Liver (tissue), 9 donors: Measurements from ENCODE around the gene BOD1L1. TPM values are rescaled to one million over a fixed set of nuclear protein-coding genes. Genes with fewer than 3 reads are reported as not detected.
A peak's percentile ranks its signal among the peaks of the same experiment; 100 is the strongest.

Experiments used
- DNase-seq: peaks from one replicate; pipeline ENCODE4 v3.0.0-alpha.2; 2017; ENCODE audit warnings: low spot score
- H3K27ac ChIP-seq, 2 donors: one replicate each; pipeline ENCODE4 v1.7.0; 2013; ENCODE audit warnings: inconsistent platforms in 2 of 2, low read length in 2 of 2, control low read depth in 1 of 2, low read depth in 1 of 2, mild to moderate bottlenecking in 1 of 2
- H3K27me3 ChIP-seq, 4 donors: one replicate each; pipeline versions ENCODE4 v1.6.1 to v1.7.0; 2013; ENCODE audit warnings: low read length in 3 of 4, inconsistent platforms in 1 of 4, mild to moderate bottlenecking in 1 of 4, moderate library complexity in 1 of 4; ENCODE audit not compliant: control insufficient read depth in 4 of 4, insufficient read depth in 4 of 4
- H3K36me3 ChIP-seq, 4 donors: one replicate each; pipeline versions ENCODE4 v1.6.1 to v1.7.0; 2013; ENCODE audit warnings: low read length in 3 of 4, mild to moderate bottlenecking in 3 of 4, low read depth in 1 of 4, moderate library complexity in 1 of 4; ENCODE audit not compliant: control insufficient read depth in 4 of 4, insufficient read depth in 3 of 4
- H3K4me1 ChIP-seq, 4 donors: one replicate each; pipeline versions ENCODE4 v1.6.1 to v1.7.0; 2013; ENCODE audit warnings: low read length in 3 of 4, mild to moderate bottlenecking in 3 of 4, moderate library complexity in 1 of 4; ENCODE audit not compliant: control insufficient read depth in 4 of 4, insufficient read depth in 4 of 4
- H3K4me3 ChIP-seq, 3 donors: one replicate each; pipeline versions ENCODE4 v1.6.1 to v1.7.0; 2013; ENCODE audit warnings: low read length in 3 of 3, control low read depth in 1 of 3, low read depth in 1 of 3, mild to moderate bottlenecking in 1 of 3
- H3K9ac ChIP-seq, 2 donors: one replicate each; pipeline ENCODE4 v1.7.0; 2013; ENCODE audit warnings: low read length in 2 of 2, mild to moderate bottlenecking in 2 of 2, moderate library complexity in 2 of 2, control low read depth in 1 of 2, low read depth in 1 of 2
- H3K9me3 ChIP-seq, 4 donors: one replicate each; pipeline versions ENCODE4 v1.6.1 to v1.7.0; 2013; ENCODE audit warnings: low read length in 3 of 4; ENCODE audit not compliant: control insufficient read depth in 4 of 4
- CTCF ChIP-seq: fragments of 150-350 bp; IDR thresholded peaks from 2 replicates; pipeline ENCODE4 v1.5.1; 2017; ENCODE audit warnings: improper control_type of control experiment, low read depth, low read length; ENCODE audit not compliant: missing input control
- EGR1 ChIP-seq, 2 donors: IDR thresholded peaks; 2 replicates each; pipeline ENCODE4 v1.6.1; 2016 to 2018; ENCODE audit warnings: antibody characterized with exemption in 2 of 2, low read depth in 2 of 2
- FOXA1 ChIP-seq: IDR thresholded peaks from 2 replicates; pipeline ENCODE4 v1.6.1; 2016; ENCODE audit warnings: antibody characterized with exemption
- FOXA2 ChIP-seq: IDR thresholded peaks from 2 replicates; pipeline ENCODE4 v1.6.1; 2016; ENCODE audit warnings: antibody characterized with exemption
- GABPA ChIP-seq, 2 donors: IDR thresholded peaks in 1 of 2; conservative IDR thresholded peaks in 1 of 2; 2 replicates each; pipeline ENCODE4 v1.6.1; 2016; ENCODE audit warnings: antibody characterized with exemption in 2 of 2, mild to moderate bottlenecking in 1 of 2, moderate library complexity in 1 of 2
- HNF4A ChIP-seq, 2 donors: conservative IDR thresholded peaks; 2 replicates each; pipeline ENCODE4 v1.6.1; 2016; ENCODE audit warnings: antibody characterized with exemption in 2 of 2, mild to moderate bottlenecking in 2 of 2
- HNF4G ChIP-seq: IDR thresholded peaks from 2 replicates; pipeline ENCODE4 v1.6.1; 2016; ENCODE audit warnings: antibody characterized with exemption
- JUND ChIP-seq, 2 donors: IDR thresholded peaks; 2 replicates each; pipeline ENCODE4 v1.6.1; 2016; ENCODE audit warnings: antibody characterized with exemption in 2 of 2
- NR2F2 ChIP-seq: IDR thresholded peaks from 2 replicates; pipeline ENCODE4 v1.6.1; 2016; ENCODE audit warnings: antibody characterized with exemption
- RAD21 ChIP-seq, 2 donors: IDR thresholded peaks; 2 replicates each; pipeline ENCODE4 v1.6.1; 2016; ENCODE audit warnings: antibody characterized with exemption in 2 of 2, mild to moderate bottlenecking in 2 of 2
- RXRA ChIP-seq, 2 donors: IDR thresholded peaks; 2 replicates each; pipeline ENCODE4 v1.6.1; 2017 to 2018; ENCODE audit warnings: antibody characterized with exemption in 2 of 2, mild to moderate bottlenecking in 1 of 2
- SP1 ChIP-seq: IDR thresholded peaks from 2 replicates; pipeline ENCODE4 v1.6.1; 2018; ENCODE audit warnings: antibody characterized with exemption, mild to moderate bottlenecking
- TAF1 ChIP-seq: conservative IDR thresholded peaks from 2 replicates; pipeline ENCODE4 v1.6.1; 2016; ENCODE audit warnings: antibody characterized with exemption, mild to moderate bottlenecking
- YY1 ChIP-seq: IDR thresholded peaks from 2 replicates; pipeline ENCODE4 v1.6.1; 2016; ENCODE audit warnings: antibody characterized with exemption, mild to moderate bottlenecking
- ZBTB33 ChIP-seq: IDR thresholded peaks from 2 replicates; pipeline ENCODE4 v1.6.1; 2016; ENCODE audit warnings: antibody characterized with exemption
- WGBS: extraction: QIAGEN DNeasy Blood & Tissue Kit; methylation state at CpG from one replicate; pipeline ENCODE4 v1.1.7; 2013; 5-methylcytosine and 5-hydroxymethylcytosine counted together
- polyA plus RNA-seq, 2 donors: library from polyadenylated mRNA; stranded (reverse) in 1 of 2; unstranded in 1 of 2; fragments of 200-250 nt in 1 of 2; fragments of >200 nt in 1 of 2; fragmentation: Nextera tagmentation in 1 of 2; extraction: Ambion mirVana in 1 of 2; gene quantifications; one replicate each; pipeline versions ENCODE4 v1.2.1 to v1.2.3, GENCODE V29; 2013 to 2015
- total RNA-seq, 2 donors: library from RNA; depleted of rRNA; stranded (reverse); fragments of >200 nt; gene quantifications; one replicate each; pipeline ENCODE4 v1.2.3, GENCODE V29; 2014
- TF ChIP-seq, protein P1 (sequence below): IDR thresholded peaks from 2 replicates; pipeline ENCODE4 v1.6.1; 2016; ENCODE audit warnings: antibody characterized with exemption, mild to moderate bottlenecking
- TF ChIP-seq, protein P2 (sequence below): IDR thresholded peaks from 2 replicates; pipeline ENCODE4 v1.6.1; 2016; ENCODE audit warnings: antibody characterized with exemption
- TF ChIP-seq, protein P3 (sequence below): IDR thresholded peaks from 2 replicates; pipeline ENCODE4 v1.6.1; 2016; ENCODE audit warnings: antibody characterized with exemption
- donor health status: healthy.
- donor health status: healthy.
- donor health status: healthy.
- donor health status: healthy.
- donor health status: healthy.

Gene BOD1L1
- total and polyA plus RNA-seq, 4 donors: 4.1 to 19.2 (median 10.2) TPM

GRCh38 chr4:13633671-13634070 lies 6.1 kb upstream of the BOD1L1 start:
- TF ChIP-seq, protein P1, sequence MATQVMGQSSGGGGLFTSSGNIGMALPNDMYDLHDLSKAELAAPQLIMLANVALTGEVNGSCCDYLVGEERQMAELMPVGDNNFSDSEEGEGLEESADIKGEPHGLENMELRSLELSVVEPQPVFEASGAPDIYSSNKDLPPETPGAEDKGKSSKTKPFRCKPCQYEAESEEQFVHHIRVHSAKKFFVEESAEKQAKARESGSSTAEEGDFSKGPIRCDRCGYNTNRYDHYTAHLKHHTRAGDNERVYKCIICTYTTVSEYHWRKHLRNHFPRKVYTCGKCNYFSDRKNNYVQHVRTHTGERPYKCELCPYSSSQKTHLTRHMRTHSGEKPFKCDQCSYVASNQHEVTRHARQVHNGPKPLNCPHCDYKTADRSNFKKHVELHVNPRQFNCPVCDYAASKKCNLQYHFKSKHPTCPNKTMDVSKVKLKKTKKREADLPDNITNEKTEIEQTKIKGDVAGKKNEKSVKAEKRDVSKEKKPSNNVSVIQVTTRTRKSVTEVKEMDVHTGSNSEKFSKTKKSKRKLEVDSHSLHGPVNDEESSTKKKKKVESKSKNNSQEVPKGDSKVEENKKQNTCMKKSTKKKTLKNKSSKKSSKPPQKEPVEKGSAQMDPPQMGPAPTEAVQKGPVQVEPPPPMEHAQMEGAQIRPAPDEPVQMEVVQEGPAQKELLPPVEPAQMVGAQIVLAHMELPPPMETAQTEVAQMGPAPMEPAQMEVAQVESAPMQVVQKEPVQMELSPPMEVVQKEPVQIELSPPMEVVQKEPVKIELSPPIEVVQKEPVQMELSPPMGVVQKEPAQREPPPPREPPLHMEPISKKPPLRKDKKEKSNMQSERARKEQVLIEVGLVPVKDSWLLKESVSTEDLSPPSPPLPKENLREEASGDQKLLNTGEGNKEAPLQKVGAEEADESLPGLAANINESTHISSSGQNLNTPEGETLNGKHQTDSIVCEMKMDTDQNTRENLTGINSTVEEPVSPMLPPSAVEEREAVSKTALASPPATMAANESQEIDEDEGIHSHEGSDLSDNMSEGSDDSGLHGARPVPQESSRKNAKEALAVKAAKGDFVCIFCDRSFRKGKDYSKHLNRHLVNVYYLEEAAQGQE: no peak
- no peak for TF ChIP-seq YY1
- no peak for TF ChIP-seq HNF4A (conservative IDR thresholded peaks at IDR 0.05)
- TF ChIP-seq, protein P2, sequence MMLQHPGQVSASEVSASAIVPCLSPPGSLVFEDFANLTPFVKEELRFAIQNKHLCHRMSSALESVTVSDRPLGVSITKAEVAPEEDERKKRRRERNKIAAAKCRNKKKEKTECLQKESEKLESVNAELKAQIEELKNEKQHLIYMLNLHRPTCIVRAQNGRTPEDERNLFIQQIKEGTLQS: no peak
- TF ChIP-seq TAF1: no peak
- TF ChIP-seq ZBTB33: no peak
- no peak for TF ChIP-seq FOXA2
- no peak for TF ChIP-seq RAD21 (IDR thresholded peaks at IDR 0.05)
- TF ChIP-seq JUND (IDR thresholded peaks at IDR 0.05): no peak
- no peak overlapping the region for H3K27ac ChIP-seq
- 97% methylated on average over 1 of the region's 1 CpG for WGBS

GRCh38 chr4:13627178-13627605 lies 333 bp downstream of the BOD1L1 start:
- DNase-seq: peak; percentile 47
- Histone ChIP-seq H3K4me1 (peaks cover 0 to 29% (median 19%) of the 10 kb centered on the region in 4 donors), H3K9ac (peak overlapping the region; percentile 40 to 80), H3K9me3 (no peaks in the 10 kb centered on the region), H3K4me3 (peak overlapping the region; percentile 87 to 100 (median 92)), H3K27me3 (no peaks in the 10 kb centered on the region), H3K36me3 (peaks cover 0 to 1% (median 0%) of the 10 kb centered on the region in 4 donors), H3K27ac (peak overlapping the region; percentile 81 to 86)
- under 1% methylated on average over 45 of the region's 45 CpGs for WGBS
- no peak for TF ChIP-seq GABPA (IDR thresholded peaks at IDR 0.05 in 1 of 2, conservative IDR thresholded peaks at IDR 0.05 in 1 of 2)
- TF ChIP-seq RAD21 (IDR thresholded peaks at IDR 0.05): no peak
- TF ChIP-seq HNF4G: no peak
- no peak for TF ChIP-seq EGR1 (IDR thresholded peaks at IDR 0.05; ENCODE audit: low read depth in 2 of 2)
- TF ChIP-seq YY1: no peak
- TF ChIP-seq ZBTB33: no peak
- TF ChIP-seq FOXA1: no peak
- TF ChIP-seq CTCF: no peak
- no peak for TF ChIP-seq NR2F2
- TF ChIP-seq, protein P2: no peak
- TF ChIP-seq RXRA (IDR thresholded peaks at IDR 0.05): no peak
- TF ChIP-seq HNF4A (conservative IDR thresholded peaks at IDR 0.05): no peak
- TF ChIP-seq FOXA2: no peak
- TF ChIP-seq, protein P3, sequence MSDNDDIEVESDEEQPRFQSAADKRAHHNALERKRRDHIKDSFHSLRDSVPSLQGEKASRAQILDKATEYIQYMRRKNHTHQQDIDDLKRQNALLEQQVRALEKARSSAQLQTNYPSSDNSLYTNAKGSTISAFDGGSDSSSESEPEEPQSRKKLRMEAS: no peak
- TF ChIP-seq TAF1: no peak
- no peak for TF ChIP-seq JUND (IDR thresholded peaks at IDR 0.05)
- no peak for TF ChIP-seq SP1
- TF ChIP-seq, protein P1: no peak

More at GRCh38 chr4:13633671-13634070, 6.1 kb upstream of the BOD1L1 start:
- no peaks in the 10 kb centered on the region for H3K9me3 ChIP-seq
- no peak overlapping the region for H3K9ac ChIP-seq
- H3K27me3 ChIP-seq: no peaks in the 10 kb centered on the region
- H3K4me3 ChIP-seq: no peak overlapping the region
- peaks cover 0 to 3% (median 0%) of the 10 kb centered on the region in 4 donors for H3K4me1 ChIP-seq
- no peak for DNase-seq
- no peaks in the 10 kb centered on the region for H3K36me3 ChIP-seq
